Measurements from ENCODE around the gene FERMT3.

Gene FERMT3

GRCh38 chr11:64176751-64177150 lies 29.8 kb upstream of the FERMT3 start:
- Histone ChIP-seq H3K9ac (ENCODE audit: low read length) (no peak overlapping the region), H3K9me3 (ENCODE audit: control insufficient read depth, low read length) (peaks cover 8% of the 10 kb centered on the region), H3K4me3 (ENCODE audit: low read length) (no peak overlapping the region), H3K27me3 (replicated peaks; ENCODE audit: control insufficient read depth, insufficient read depth, low read length) (no peaks in the 10 kb centered on the region), H3K4me1 (ENCODE audit: control insufficient read depth, insufficient read depth, low read length) (peaks cover 14% of the 10 kb centered on the region), H3K36me3 (ENCODE audit: control insufficient read depth, insufficient read depth, low read length, severe bottlenecking) (no peaks in the 10 kb centered on the region)
- no peak for DNase-seq (ENCODE audit: low read depth)

- no peaks in the 10 kb centered on the region for H3K36me3 ChIP-seq (ENCODE audit: control insufficient read depth, insufficient read depth, low read length, severe bottlenecking)
- no peak overlapping the region for H3K4me3 ChIP-seq (ENCODE audit: low read length)
- H3K9me3 ChIP-seq (ENCODE audit: control insufficient read depth, low read length) = peaks cover 8% of the 10 kb centered on the region
- H3K9ac ChIP-seq (ENCODE audit: low read length) = no peak overlapping the region
- DNase-seq (ENCODE audit: low read depth) = no peak
- no peaks in the 10 kb centered on the region for H3K27me3 ChIP-seq (replicated peaks; ENCODE audit: control insufficient read depth, insufficient read depth, low read length)
- peaks cover 22% of the 10 kb centered on the region for H3K4me1 ChIP-seq (ENCODE audit: control insufficient read depth, insufficient read depth, low read length)
Observed at GRCh38 chr11:64178203-64178602, 28.3 kb upstream of the FERMT3 start.

GRCh38 chr11:64178951-64179639 lies 27.4 kb upstream of the FERMT3 start:
- no peak overlapping the region for H3K9ac ChIP-seq (ENCODE audit: low read length)
- H3K9me3 ChIP-seq (ENCODE audit: control insufficient read depth, low read length) = peaks cover 1% of the 10 kb centered on the region
- DNase-seq (ENCODE audit: low read depth) = no peak
- H3K27me3 ChIP-seq (replicated peaks; ENCODE audit: control insufficient read depth, insufficient read depth, low read length) = no peaks in the 10 kb centered on the region
- no peaks in the 10 kb centered on the region for H3K36me3 ChIP-seq (ENCODE audit: control insufficient read depth, insufficient read depth, low read length, severe bottlenecking)
- peaks cover 29% of the 10 kb centered on the region for H3K4me1 ChIP-seq (ENCODE audit: control insufficient read depth, insufficient read depth, low read length)
- H3K4me3 ChIP-seq (ENCODE audit: low read length) = no peak overlapping the region

GRCh38 chr11:64180891-64181290 lies 25.6 kb upstream of the FERMT3 start:
- no peaks in the 10 kb centered on the region for H3K36me3 ChIP-seq (ENCODE audit: control insufficient read depth, insufficient read depth, low read length, severe bottlenecking)

GRCh38 chr11:64181506-64182411 lies 24.8 kb upstream of the FERMT3 start:
- H3K36me3 ChIP-seq (ENCODE audit: control insufficient read depth, insufficient read depth, low read length, severe bottlenecking) = no peaks in the 10 kb centered on the region
- peak; percentile 94 for DNase-seq (ENCODE audit: low read depth)
- H3K4me1 ChIP-seq (ENCODE audit: control insufficient read depth, insufficient read depth, low read length) = peaks cover 36% of the 10 kb centered on the region
- no peaks in the 10 kb centered on the region for H3K9me3 ChIP-seq (ENCODE audit: control insufficient read depth, low read length)
- H3K4me3 ChIP-seq (ENCODE audit: low read length) = peak overlapping the region; percentile 42
- peak overlapping the region; percentile 80 for H3K9ac ChIP-seq (ENCODE audit: low read length)
- H3K27me3 ChIP-seq (replicated peaks; ENCODE audit: control insufficient read depth, insufficient read depth, low read length) = no peaks in the 10 kb centered on the region

More at GRCh38 chr11:64180891-64181290, 25.6 kb upstream of the FERMT3 start:
- peak overlapping the region; percentile 42 for H3K4me3 ChIP-seq (ENCODE audit: low read length)
- no peaks in the 10 kb centered on the region for H3K27me3 ChIP-seq (replicated peaks; ENCODE audit: control insufficient read depth, insufficient read depth, low read length)
- H3K9ac ChIP-seq (ENCODE audit: low read length) = peak overlapping the region; percentile 80
- peaks cover 36% of the 10 kb centered on the region for H3K4me1 ChIP-seq (ENCODE audit: control insufficient read depth, insufficient read depth, low read length)
- no peaks in the 10 kb centered on the region for H3K9me3 ChIP-seq (ENCODE audit: control insufficient read depth, low read length)
- no peak for DNase-seq (ENCODE audit: low read depth)

GRCh38 chr11:64183890-64184289 lies 22.6 kb upstream of the FERMT3 start:
- peak overlapping the region; percentile 19 for H3K4me3 ChIP-seq (ENCODE audit: low read length)
- H3K36me3 ChIP-seq (ENCODE audit: control insufficient read depth, insufficient read depth, low read length, severe bottlenecking) = no peaks in the 10 kb centered on the region
- peaks cover 36% of the 10 kb centered on the region for H3K4me1 ChIP-seq (ENCODE audit: control insufficient read depth, insufficient read depth, low read length)
- H3K9me3 ChIP-seq (ENCODE audit: control insufficient read depth, low read length) = no peaks in the 10 kb centered on the region
- H3K27me3 ChIP-seq (replicated peaks; ENCODE audit: control insufficient read depth, insufficient read depth, low read length) = no peaks in the 10 kb centered on the region
- DNase-seq (ENCODE audit: low read depth) = no peak
- peak overlapping the region; percentile 95 for H3K9ac ChIP-seq (ENCODE audit: low read length)

GRCh38 chr11:64185175-64185692 lies 21.3 kb upstream of the FERMT3 start:
- peak; percentile 95 for DNase-seq (ENCODE audit: low read depth)
- no peaks in the 10 kb centered on the region for H3K9me3 ChIP-seq (ENCODE audit: control insufficient read depth, low read length)
- no peaks in the 10 kb centered on the region for H3K36me3 ChIP-seq (ENCODE audit: control insufficient read depth, insufficient read depth, low read length, severe bottlenecking)
- H3K9ac ChIP-seq (ENCODE audit: low read length) = peak overlapping the region; percentile 95
- no peaks in the 10 kb centered on the region for H3K27me3 ChIP-seq (replicated peaks; ENCODE audit: control insufficient read depth, insufficient read depth, low read length)
- peaks cover 43% of the 10 kb centered on the region for H3K4me1 ChIP-seq (ENCODE audit: control insufficient read depth, insufficient read depth, low read length)
- peak overlapping the region; percentile 92 for H3K4me3 ChIP-seq (ENCODE audit: low read length)

GRCh38 chr11:64185693-64186491 lies 20.6 kb upstream of the FERMT3 start, which contains the start of gene STIP1:
Gene STIP1 (plus strand): TSS chr11:64186171. CDS start chr11:64186262, 91 bp downstream.
- DNase-seq (ENCODE audit: low read depth) = peak; percentile 100
- H3K27me3 ChIP-seq (replicated peaks; ENCODE audit: control insufficient read depth, insufficient read depth, low read length) = no peaks in the 10 kb centered on the region

GRCh38 chr11:64186492-64187165 lies 19.9 kb upstream of the FERMT3 start:
- Histone ChIP-seq H3K9ac (ENCODE audit: low read length) (no peak overlapping the region), H3K4me1 (ENCODE audit: control insufficient read depth, insufficient read depth, low read length) (peaks cover 33% of the 10 kb centered on the region), H3K27me3 (replicated peaks; ENCODE audit: control insufficient read depth, insufficient read depth, low read length) (no peaks in the 10 kb centered on the region), H3K36me3 (ENCODE audit: control insufficient read depth, insufficient read depth, low read length, severe bottlenecking) (no peaks in the 10 kb centered on the region), H3K4me3 (ENCODE audit: low read length) (no peak overlapping the region), H3K9me3 (ENCODE audit: control insufficient read depth, low read length) (no peaks in the 10 kb centered on the region)
- DNase-seq (ENCODE audit: low read depth) = peak; percentile 54

More at GRCh38 chr11:64185693-64186491, 20.6 kb upstream of the FERMT3 start, which contains the start of gene STIP1:
- no peaks in the 10 kb centered on the region for H3K36me3 ChIP-seq (ENCODE audit: control insufficient read depth, insufficient read depth, low read length, severe bottlenecking)
- H3K4me3 ChIP-seq (ENCODE audit: low read length) = peak within 1 kb of the TSS; percentile 92
- no peaks in the 10 kb centered on the region for H3K9me3 ChIP-seq (ENCODE audit: control insufficient read depth, low read length)
- H3K9ac ChIP-seq (ENCODE audit: low read length) = peak within 1 kb of the TSS; percentile 95
- H3K4me1 ChIP-seq (ENCODE audit: control insufficient read depth, insufficient read depth, low read length) = peaks cover 40% of the 10 kb centered on the region

- Histone ChIP-seq H3K4me3 (ENCODE audit: low read length) (no peak overlapping the region), H3K9me3 (ENCODE audit: control insufficient read depth, low read length) (no peaks in the 10 kb centered on the region), H3K36me3 (ENCODE audit: control insufficient read depth, insufficient read depth, low read length, severe bottlenecking) (peaks cover 46% of the 10 kb centered on the region), H3K9ac (ENCODE audit: low read length) (no peak overlapping the region), H3K4me1 (ENCODE audit: control insufficient read depth, insufficient read depth, low read length) (peaks cover 9% of the 10 kb centered on the region), H3K27me3 (replicated peaks; ENCODE audit: control insufficient read depth, insufficient read depth, low read length) (no peaks in the 10 kb centered on the region)
- DNase-seq (ENCODE audit: low read depth) = no peak
Observed at GRCh38 chr11:64192434-64192833, 14.1 kb upstream of the FERMT3 start.

Measured in adipocyte (in vitro differentiated cells).